MM.1S (cell line): ENCODE data around the gene CNTRL.

Source experiments
- CTCF ChIP-seq: fragments of 300-600 bp; sonication (generic); IDR thresholded peaks from 2 replicates; pipeline ENCODE4 v1.5.1; 2016; ENCODE audit warnings: antibody characterized with exemption, low read length, mixed read lengths
- EZH2phosphoT487 ChIP-seq: fragments of 300-600 bp; sonication (generic); IDR thresholded peaks from 2 replicates; pipeline ENCODE4 v1.6.1; 2018; ENCODE audit warnings: antibody characterized with exemption, low read length

- TF ChIP-seq CTCF (no peak), EZH2phosphoT487 (no peak)
Measured at GRCh38 chr9:121144482-121144881, 69.7 kb downstream of the CNTRL start.
